COR-L47 (cell line): ENCODE data around the gene FAM13A.

Experiments used
- DNase-seq: peaks from one replicate; lab custom pipeline; 2025; lab: John Stamatoyannopoulos, UW

Gene FAM13A

GRCh38 chr4:88747351-88747750, 309.6 kb downstream of the FAM13A start:
- no peak for DNase-seq

- no peak for DNase-seq
Measured at GRCh38 chr4:88746206-88746605, 310.8 kb downstream of the FAM13A start.

GRCh38 chr4:88745581-88746163, 311.3 kb downstream of the FAM13A start:
- no peak for DNase-seq

GRCh38 chr4:88745175-88745574, 311.8 kb downstream of the FAM13A start:
- DNase-seq: no peak

GRCh38 chr4:88744609-88745008, 312.4 kb downstream of the FAM13A start:
- DNase-seq: no peak

- no peak for DNase-seq
Measured at GRCh38 chr4:88743696-88744095, 313.3 kb downstream of the FAM13A start.

GRCh38 chr4:88742561-88742960, 314.4 kb downstream of the FAM13A start:
- no peak for DNase-seq

GRCh38 chr4:88738180-88738579, 318.8 kb downstream of the FAM13A start:
- DNase-seq: no peak

GRCh38 chr4:88737307-88737941, 319.6 kb downstream of the FAM13A start:
- no peak for DNase-seq

- no peak for DNase-seq
Measured at GRCh38 chr4:88736264-88736663, 320.7 kb downstream of the FAM13A start.

- no peak for DNase-seq
Measured at GRCh38 chr4:88735564-88735963, 321.4 kb downstream of the FAM13A start.

- no peak for DNase-seq
Measured at GRCh38 chr4:88734403-88734949, 322.5 kb downstream of the FAM13A start.

- no peak for DNase-seq
Measured at GRCh38 chr4:88732714-88733368, 324.1 kb downstream of the FAM13A start.

GRCh38 chr4:88731381-88731780, 325.6 kb downstream of the FAM13A start:
- DNase-seq: no peak

GRCh38 chr4:88730811-88731210, 326.2 kb downstream of the FAM13A start:
- no peak for DNase-seq

- no peak for DNase-seq
Measured at GRCh38 chr4:88729146-88729760, 327.7 kb downstream of the FAM13A start.

GRCh38 chr4:88728146-88728545, 328.8 kb downstream of the FAM13A start:
- no peak for DNase-seq

- no peak for DNase-seq
Measured at GRCh38 chr4:88725986-88726385, 331.0 kb downstream of the FAM13A start.

GRCh38 chr4:88725143-88725542, 331.8 kb downstream of the FAM13A start:
- DNase-seq: no peak

GRCh38 chr4:88724406-88724805, 332.6 kb downstream of the FAM13A start:
- DNase-seq: no peak

GRCh38 chr4:88722828-88723227, 334.2 kb downstream of the FAM13A start:
- no peak for DNase-seq

GRCh38 chr4:88722276-88722780, 334.7 kb downstream of the FAM13A start:
- DNase-seq: no peak
